GM18870 (cell line): Measurements from ENCODE around the gene LIFR.
"Not testable (repeated sequence)": the region's sequence is repeated elsewhere in the genome, so short reads cannot be mapped to it uniquely, and the experiment has no call there.

ENCODE experiments used
- ATAC-seq: cut with Tn5 transposase; IDR thresholded peaks from one replicate; pipeline ENCODE4 v1.9.1; 2021; ENCODE audit warnings: moderate library complexity; ENCODE audit not compliant: unreplicated experiment

LIFR gene

GRCh38 chr5:38582293-38582974 is 26.0 kb upstream of the LIFR start:
- no peak for ATAC-seq

DNA sequence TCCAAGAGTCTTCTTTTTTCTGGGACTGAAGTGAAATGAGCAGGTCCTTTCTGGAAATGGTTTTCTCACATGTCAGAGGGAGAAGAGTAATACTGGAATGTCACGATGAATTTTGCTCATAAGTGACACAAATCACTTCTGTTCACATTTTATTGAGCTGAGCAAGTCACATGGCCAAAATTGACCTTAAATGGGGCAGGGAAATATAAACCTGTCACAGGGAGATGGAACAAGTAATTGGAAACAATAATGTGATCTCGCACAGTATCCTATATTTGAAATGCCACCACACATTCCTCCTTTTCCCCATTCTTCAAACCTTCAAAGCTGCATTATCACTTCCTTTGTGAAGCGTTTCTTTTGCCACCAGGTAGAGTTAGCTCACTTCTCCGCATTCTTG is 25.2 kb upstream of the LIFR start:
- no peak for ATAC-seq

GRCh38 chr5:38579105-38579504 is 22.7 kb upstream of the LIFR start:
- no peak for ATAC-seq

GRCh38 chr5:38576961-38577684 is 20.7 kb upstream of the LIFR start:
- ATAC-seq, result no peak

- ATAC-seq, result no peak
These were observed 20.0 kb upstream of the LIFR start for GRCh38 chr5:38576442-38576841.

GRCh38 chr5:38575476-38575875 is 19.0 kb upstream of the LIFR start:
- ATAC-seq, result no peak

DNA sequence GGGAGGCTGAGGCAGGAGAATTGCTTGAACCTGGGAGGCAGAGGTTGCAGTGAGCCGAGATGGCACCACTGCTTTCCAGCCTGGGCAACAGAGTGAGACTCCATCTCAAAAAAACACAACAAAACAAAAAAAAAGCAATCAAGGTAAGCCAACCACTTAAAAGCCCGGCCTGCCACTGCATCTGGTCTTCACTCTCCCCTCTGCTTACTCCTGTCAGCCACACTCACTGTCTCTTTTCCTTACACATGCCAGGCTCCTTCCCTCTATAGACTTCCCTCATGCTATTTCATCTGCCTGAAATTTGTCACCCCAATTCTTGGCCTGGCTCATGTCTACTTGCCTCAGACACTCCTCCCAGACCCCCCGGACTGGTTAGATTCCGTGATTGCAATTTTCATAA is 17.6 kb upstream of the LIFR start:
- ATAC-seq, result no peak

DNA sequence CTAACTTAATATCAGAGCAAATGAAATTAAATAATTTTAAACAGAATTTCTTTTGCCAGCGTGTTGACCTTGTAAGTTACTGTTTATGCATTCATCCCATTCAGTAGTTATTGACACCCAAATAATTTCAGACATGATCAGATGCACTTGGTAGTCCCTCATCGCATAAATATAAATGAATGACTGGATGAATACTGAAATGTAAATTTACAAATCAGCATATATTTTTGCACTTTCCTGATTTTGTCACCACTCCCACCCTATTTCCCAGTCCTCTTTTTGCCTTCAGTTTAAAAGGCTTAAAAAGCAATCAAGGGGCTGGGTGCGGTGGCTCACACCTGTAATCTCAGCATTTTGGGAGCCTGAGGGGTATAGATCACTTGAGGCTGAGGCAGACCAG is 17.1 kb upstream of the LIFR start:
- ATAC-seq, result no peak

DNA sequence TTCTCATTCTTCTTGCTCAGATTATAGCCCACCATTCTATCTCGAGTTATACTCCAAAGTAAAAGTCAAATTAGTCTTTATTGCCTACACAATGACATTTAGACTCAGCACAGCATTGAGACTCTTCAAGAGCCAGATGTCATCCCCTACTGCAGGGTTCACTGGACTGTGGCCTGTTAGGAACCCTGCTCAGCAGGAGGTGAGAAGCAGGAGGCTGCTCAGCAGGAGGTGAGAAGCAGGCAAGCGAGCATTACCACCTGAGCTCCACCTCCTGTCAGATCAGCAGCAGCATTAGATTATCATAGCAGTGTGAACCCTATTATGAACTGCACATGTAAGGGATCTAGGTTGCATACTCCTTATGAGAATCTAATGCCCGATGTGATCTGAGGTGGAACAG is 12.7 kb upstream of the LIFR start:
- no peak for ATAC-seq

DNA sequence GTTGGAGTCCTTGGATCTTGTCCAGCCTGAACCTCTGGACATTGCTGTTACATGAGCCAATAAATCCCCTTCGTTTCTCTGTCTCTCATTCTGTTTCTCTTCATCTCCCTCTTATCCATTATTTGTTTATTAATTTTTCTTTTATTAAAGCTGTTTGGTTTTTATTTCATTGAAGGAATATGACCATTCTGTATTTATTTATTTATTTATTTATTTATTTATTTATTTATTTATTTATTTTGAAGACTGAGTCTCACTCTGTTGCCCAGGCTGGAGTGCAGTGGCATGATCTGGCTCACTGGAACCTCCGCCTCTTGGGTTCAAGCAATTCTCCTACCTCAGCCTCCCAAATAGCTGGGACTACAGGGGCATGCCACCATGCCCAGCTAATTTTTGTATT is 10.9 kb upstream of the LIFR start:
- ATAC-seq, result not testable (repeated sequence)

- no peak for ATAC-seq
These were observed 7.2 kb upstream of the LIFR start for GRCh38 chr5:38563624-38564023.

DNA sequence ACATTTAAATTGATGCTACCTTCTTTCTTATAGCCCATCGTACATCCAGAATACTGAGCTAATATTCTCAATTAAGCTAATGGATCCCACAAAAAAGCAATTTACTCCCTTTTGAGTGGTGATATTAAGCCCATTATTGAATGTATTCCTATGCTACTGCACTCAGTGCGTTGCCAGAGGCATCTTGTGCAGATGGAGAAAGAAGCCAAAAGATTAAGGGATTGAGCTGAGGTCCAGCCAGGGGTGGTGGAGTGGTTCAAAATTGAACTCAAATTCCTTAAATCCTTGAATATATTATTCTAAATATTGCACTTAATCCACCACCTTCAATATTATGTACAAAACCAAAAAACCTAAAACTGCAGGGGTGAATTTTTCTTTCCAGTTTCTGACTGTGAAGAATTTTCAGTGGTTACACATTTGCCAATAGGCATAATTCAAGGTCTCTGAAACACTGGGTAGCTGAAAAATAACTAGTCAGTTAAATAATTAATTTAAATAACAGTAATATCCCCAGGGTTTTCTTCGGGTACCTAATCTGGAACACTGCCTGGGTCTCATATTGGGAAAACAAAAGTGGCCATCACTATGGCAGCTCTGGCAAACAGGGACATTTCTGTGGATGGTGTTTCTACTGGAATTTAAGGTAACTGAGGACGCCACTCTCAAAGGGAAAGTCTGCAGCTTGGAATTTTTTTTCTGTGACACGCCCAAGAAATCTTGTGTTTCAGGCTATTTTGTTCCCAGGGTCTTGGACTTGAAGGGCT is 6.2 kb upstream of the LIFR start:
- no peak for ATAC-seq

DNA sequence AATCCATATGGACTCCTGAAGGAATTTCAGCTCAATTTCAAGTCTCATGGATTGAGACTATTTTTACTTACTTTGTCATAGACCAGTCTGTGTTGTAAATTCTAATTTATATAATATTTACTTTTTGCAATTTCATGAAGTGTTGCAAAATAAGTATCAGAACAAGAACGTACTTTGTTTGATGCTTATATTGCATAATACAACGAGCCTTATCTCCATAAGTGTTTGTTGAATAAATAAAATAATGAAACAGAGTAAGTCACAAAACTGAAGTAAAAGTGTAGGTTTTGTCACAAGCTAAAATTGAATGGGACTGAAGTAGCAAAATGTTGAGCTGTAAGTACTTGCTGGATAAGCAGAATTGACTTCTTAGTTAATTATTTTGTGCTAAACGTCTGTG is 3.0 kb upstream of the LIFR start:
- ATAC-seq, result no peak

DNA sequence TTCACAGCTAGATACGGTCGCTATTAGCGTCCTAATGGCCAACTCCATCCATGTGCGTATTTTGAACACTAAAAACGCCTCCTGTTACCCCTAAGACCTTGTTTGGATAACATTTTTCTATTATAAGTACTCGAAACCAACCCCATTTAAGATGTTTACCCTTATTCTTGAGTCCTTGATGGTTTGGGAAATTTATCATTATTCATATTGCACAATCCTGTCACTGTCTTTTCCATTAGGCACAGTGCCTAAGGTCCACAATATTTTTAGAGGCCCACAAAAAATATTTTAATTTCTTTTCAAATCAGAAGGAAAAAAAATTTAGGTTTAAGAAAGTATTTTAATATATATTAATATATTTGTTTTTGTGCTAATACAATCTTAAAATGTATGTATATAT is 1.3 kb upstream of the LIFR start:
- ATAC-seq, result no peak

DNA sequence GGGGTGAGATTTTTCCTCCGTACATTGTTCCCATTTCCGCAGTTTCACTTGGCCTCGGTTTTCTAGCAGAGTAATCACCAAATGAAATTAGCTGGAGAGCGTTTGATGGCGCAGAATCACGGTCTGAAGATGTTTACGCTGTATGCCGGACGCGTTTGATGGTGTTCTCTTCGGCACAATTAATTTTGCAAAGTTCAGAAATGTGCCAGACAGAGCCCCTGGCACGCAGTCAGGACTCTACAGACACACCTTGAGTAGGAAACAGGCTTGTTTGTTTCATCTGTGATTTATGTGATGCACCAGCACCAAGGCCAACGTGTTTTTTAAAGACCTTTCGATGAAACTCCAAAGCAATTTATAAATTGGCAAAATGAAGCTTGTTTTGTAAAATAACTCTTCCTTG is 863 bp upstream of the LIFR start:
- ATAC-seq, result no peak

DNA sequence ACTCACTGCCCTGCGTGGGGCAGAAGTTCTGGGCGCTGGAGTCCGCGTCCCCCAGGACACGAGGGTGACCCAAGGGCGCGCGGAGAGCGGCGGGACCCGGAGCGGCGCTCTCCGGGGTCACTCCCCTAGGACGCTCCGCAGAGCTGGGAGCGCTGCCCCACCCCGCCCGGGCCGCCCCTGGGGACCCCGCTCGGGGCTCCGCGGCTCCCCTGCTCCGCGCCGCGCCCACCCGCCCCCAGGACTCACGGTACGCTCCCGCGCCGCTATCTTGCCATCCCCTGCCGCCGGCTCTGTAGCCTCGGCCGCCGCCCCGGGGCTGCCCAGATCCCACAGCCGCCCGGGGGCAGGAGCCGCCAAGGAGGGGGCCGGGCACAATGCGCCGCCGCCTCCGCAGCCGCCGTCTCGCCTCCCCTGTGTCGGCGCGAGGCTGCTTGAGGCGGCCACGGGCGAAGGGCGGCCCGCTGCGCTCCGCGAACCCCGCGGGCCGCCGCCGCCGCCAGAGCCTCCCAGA is 303 bp downstream of the LIFR start:
- ATAC-seq, result no peak

DNA sequence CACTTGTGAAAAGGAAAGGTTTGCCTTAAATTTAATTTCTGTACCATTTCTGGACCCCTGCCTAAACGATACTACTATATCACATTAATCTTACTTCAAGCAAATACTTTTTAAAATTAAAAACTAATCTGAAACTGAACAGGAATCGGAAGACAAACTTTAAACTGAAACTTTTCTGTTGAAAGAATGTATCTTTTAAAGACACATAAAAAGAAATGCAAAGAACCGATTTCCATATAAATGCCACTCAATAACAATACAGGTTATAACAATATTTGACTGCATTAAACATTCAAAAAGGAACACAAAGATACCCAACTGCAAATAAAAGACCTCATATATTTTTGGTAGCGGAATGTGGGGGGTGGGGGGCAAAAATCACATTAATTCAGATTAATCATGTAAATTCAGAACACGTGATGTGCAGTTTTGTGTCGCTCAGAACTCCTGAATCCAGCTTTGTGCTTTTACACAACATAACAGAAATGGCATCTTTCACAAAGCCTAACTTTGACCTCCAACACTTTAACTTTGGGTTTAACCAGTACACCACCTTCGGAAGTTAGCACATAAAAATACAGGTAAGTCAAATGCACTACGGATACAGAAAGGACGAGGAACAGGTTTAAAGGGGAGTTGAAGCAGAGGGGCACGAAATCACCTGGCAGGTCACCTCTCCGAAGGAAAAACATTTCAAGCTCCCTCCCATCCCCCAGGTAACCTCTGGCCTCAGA is 925 bp downstream of the LIFR start:
- no peak for ATAC-seq

GRCh38 chr5:38554861-38555260 is 1.6 kb downstream of the LIFR start:
- ATAC-seq, result no peak

DNA sequence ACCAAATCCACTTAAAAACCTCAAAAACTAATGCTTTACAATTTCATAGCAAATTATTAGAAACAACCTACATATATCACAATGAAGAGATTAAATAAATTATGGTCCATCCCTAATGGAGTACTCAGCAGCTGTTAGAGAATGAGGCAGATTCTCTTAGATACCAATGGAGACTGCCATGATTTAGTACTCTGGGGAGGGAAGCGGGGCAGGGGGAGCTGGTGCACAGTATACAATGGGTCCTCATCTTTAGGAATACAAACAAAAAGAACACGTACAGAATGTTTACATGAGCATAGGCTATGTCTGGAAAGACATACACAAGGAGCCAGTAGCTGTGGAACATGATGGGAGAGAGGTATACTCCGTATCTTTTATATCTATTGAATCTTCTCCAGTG is 2.0 kb downstream of the LIFR start:
- no peak for ATAC-seq

DNA sequence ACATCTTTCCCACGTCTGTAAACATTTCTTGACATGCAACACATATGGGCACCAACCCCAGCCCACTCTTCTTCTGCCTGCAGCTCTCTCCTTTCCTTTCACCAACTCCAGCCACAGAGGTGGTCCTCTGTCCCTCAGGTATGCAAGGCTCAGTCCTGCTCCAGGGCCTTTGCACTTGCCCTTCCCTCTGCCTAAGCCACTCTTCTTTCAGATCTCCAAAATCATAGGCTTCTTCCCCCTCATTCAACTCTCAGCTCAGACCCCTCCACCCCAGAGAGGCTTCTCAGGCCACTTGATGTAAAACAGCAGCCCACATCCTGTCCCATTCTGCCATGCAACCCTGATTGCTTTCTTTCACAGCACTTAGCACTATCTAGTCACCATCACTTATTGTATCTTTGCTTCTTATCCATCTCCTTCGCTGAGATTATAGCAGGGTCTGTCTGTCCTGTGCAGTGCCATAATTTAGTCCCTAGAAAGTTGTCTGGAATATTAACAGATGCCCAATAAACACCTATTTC is 3.4 kb downstream of the LIFR start:
- no peak for ATAC-seq
